ENCODE data around the gene ACADS.

Gene ACADS

GRCh38 chr12:120733574-120733973, 7.9 kb downstream of the ACADS start:
- no peak for FAIRE-seq

GRCh38 chr12:120734210-120734609, 8.6 kb downstream of the ACADS start:
- no peak for FAIRE-seq

- no peak for FAIRE-seq
Measured at GRCh38 chr12:120735181-120735580, 9.6 kb downstream of the ACADS start.

GRCh38 chr12:120736404-120737331, 11.0 kb downstream of the ACADS start:
- no peak for FAIRE-seq

- FAIRE-seq: no peak
Measured at GRCh38 chr12:120737557-120738251, 12.1 kb downstream of the ACADS start.

DNA sequence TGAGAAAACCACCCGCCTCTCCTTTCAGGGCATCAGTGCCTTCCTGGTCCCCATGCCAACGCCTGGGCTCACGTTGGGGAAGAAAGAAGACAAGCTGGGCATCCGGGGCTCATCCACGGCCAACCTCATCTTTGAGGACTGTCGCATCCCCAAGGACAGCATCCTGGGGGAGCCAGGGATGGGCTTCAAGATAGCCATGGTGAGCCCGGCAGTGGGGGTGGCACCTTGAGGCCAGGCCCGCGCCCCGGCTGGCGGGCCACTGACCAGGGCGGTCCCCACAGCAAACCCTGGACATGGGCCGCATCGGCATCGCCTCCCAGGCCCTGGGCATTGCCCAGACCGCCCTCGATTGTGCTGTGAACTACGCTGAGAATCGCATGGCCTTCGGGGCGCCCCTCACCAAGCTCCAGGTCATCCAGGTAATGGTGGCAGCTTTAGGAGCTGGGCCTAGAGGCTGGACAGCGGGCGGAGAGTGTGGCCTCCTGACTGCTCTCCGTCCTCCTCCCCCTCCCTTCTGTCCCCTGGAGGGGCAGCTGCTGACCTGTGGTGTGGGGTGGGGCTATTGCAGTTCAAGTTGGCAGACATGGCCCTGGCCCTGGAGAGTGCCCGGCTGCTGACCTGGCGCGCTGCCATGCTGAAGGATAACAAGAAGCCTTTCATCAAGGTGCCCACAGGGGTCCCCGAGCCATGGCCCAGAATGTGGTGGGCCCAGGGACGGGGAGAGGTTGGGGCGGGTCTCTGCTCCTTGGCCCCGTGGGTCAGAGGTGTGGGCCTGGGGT, 12.8 kb downstream of the ACADS start:
- FAIRE-seq: no peak

- no peak for FAIRE-seq
Measured at GRCh38 chr12:120739031-120739762, 13.6 kb downstream of the ACADS start.

DNA sequence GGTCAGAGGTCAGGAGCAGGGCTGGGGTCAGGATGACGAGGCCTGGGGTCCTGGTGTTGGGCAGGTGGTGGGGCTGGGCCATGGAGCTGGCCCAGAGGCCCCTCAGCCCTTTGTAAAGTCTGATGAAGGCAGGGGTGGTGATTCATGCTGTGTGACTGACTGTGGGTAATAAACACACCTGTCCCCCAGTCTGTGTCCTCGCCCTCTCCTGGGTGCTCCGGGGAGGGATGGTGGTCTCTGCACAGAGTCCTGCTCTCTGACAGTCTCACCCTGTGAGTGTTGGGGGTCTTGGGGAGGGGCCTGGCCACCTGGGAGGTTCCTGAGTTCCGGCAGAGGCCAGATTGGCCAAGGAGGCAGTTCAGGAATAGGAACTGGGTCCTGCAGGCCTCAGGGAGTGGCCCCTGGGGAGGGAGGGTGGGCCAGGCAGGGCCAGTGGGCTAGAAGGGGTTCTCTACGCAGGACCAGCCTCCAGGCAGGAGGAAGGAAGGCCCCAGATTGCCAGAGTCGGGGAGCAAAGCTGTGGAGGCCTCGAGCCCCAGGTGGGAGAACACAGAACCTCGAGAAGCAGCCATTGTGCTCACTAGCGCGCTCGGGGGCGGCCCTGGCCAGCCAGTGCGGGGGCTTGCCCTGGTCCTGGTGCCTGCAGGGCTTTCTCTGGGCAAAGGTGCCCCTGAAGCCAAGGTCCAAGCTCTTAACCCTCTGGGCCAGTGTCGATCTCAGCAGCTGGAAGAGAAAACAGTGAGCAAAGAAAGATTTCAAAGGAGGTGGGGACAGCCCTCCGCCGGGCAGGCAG, 14.4 kb downstream of the ACADS start:
- no peak for FAIRE-seq

- no peak for FAIRE-seq
Measured at GRCh38 chr12:120740871-120741270, 15.2 kb downstream of the ACADS start.

- no peak for FAIRE-seq
Measured at GRCh38 chr12:120741476-120742421, 16.1 kb downstream of the ACADS start.

GRCh38 chr12:120744922-120745493, 19.4 kb downstream of the ACADS start:
- FAIRE-seq: no peak

DNA sequence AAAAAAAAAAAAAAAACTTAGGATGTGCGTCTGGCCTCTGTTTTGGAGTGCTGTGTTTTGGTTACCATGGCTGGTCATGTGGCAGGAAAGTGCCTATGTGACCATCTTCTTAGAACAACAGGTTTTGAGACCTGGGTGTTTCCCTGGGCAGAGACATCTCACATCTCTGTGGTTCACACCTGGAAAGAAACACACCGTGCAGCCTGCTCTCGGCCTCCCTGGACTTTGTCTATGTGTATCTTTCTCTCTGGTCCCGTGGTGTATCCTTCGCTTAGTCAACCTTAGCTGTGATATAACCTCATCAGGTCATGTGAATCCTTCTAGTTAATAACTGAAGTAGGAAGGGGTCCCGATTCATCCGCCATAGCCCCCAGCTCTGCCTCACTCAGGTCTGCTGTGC, 22.6 kb downstream of the ACADS start:
- FAIRE-seq: no peak

- FAIRE-seq: no peak
Measured at GRCh38 chr12:120749256-120749655, 23.6 kb downstream of the ACADS start.

- FAIRE-seq: no peak
Measured at GRCh38 chr12:120750806-120751205, 25.2 kb downstream of the ACADS start.

- no peak for FAIRE-seq
Measured at GRCh38 chr12:120751389-120751788, 25.8 kb downstream of the ACADS start.

GRCh38 chr12:120754792-120755191, 29.2 kb downstream of the ACADS start:
- FAIRE-seq: no peak

DNA sequence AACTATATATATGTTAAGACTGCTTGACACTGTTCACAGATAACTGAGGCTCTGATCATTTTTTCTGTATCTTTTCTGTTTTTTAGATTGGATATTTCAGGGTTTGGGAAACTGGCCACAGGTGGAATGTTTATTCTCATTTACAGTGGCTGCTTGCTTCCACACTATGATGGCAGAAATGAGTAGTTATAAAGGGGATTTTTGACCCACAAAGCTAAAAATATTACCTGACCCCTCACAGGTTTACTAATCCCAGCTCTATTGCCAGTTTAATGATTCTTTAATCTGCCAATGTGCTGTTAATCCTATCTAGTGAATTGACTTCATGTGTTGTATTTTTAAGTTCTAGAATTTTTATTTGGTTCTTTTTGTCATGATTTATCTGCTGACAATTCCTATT, 29.6 kb downstream of the ACADS start:
- no peak for FAIRE-seq

- FAIRE-seq: no peak
Measured at GRCh38 chr12:120757226-120757742, 31.7 kb downstream of the ACADS start.

GRCh38 chr12:120757949-120758348, 32.3 kb downstream of the ACADS start:
- FAIRE-seq: no peak

Data from colon (tissue), 2 donors.